ENCODE data around the gene SERAC1.
A peak's percentile ranks its signal among the peaks of the same experiment; 100 is the strongest.

SERAC1 gene

GRCh38 chr6:158068156-158068892 lies 99.7 kb downstream of the SERAC1 start:
- Mint-ChIP-seq H3K4me1 (ENCODE audit: low read depth) (peaks cover 35% of the 10 kb centered on the region), H3K27ac (peak overlapping the region; percentile 47), H3K9me3 (no peaks in the 10 kb centered on the region), H3K4me3 (no peak overlapping the region), H3K36me3 (ENCODE audit: low read depth) (peaks cover 37% of the 10 kb centered on the region), H3K27me3 (no peaks in the 10 kb centered on the region)

GRCh38 chr6:158067436-158068015 lies 100.5 kb downstream of the SERAC1 start:
- H3K9me3 Mint-ChIP-seq = no peaks in the 10 kb centered on the region
- H3K4me3 Mint-ChIP-seq = no peak overlapping the region
- peaks cover 35% of the 10 kb centered on the region for H3K4me1 Mint-ChIP-seq (ENCODE audit: low read depth)
- no peak overlapping the region for H3K27ac Mint-ChIP-seq
- no peaks in the 10 kb centered on the region for H3K27me3 Mint-ChIP-seq
- H3K36me3 Mint-ChIP-seq (ENCODE audit: low read depth) = peaks cover 42% of the 10 kb centered on the region

GRCh38 chr6:158066136-158066781 lies 101.8 kb downstream of the SERAC1 start:
- peaks cover 29% of the 10 kb centered on the region for H3K4me1 Mint-ChIP-seq (ENCODE audit: low read depth)
- H3K27me3 Mint-ChIP-seq = no peaks in the 10 kb centered on the region
- peaks cover 32% of the 10 kb centered on the region for H3K36me3 Mint-ChIP-seq (ENCODE audit: low read depth)
- H3K27ac Mint-ChIP-seq = no peak overlapping the region
- H3K9me3 Mint-ChIP-seq = no peaks in the 10 kb centered on the region
- no peak overlapping the region for H3K4me3 Mint-ChIP-seq

- H3K4me1 Mint-ChIP-seq (ENCODE audit: low read depth) = peaks cover 21% of the 10 kb centered on the region
- H3K4me3 Mint-ChIP-seq = no peak overlapping the region
- H3K27me3 Mint-ChIP-seq = no peaks in the 10 kb centered on the region
- no peaks in the 10 kb centered on the region for H3K9me3 Mint-ChIP-seq
- no peak overlapping the region for H3K27ac Mint-ChIP-seq
- peaks cover 32% of the 10 kb centered on the region for H3K36me3 Mint-ChIP-seq (ENCODE audit: low read depth)
Observed at GRCh38 chr6:158064725-158065251, 103.3 kb downstream of the SERAC1 start.

GRCh38 chr6:158063736-158064135 lies 104.3 kb downstream of the SERAC1 start:
- Mint-ChIP-seq H3K9me3 (no peaks in the 10 kb centered on the region), H3K36me3 (ENCODE audit: low read depth) (peaks cover 30% of the 10 kb centered on the region), H3K4me1 (ENCODE audit: low read depth) (peaks cover 14% of the 10 kb centered on the region), H3K27me3 (no peaks in the 10 kb centered on the region), H3K4me3 (no peak overlapping the region), H3K27ac (no peak overlapping the region)

- no peaks in the 10 kb centered on the region for H3K27me3 Mint-ChIP-seq
- H3K4me3 Mint-ChIP-seq = no peak overlapping the region
- H3K36me3 Mint-ChIP-seq (ENCODE audit: low read depth) = peaks cover 30% of the 10 kb centered on the region
- H3K4me1 Mint-ChIP-seq (ENCODE audit: low read depth) = peaks cover 22% of the 10 kb centered on the region
- H3K27ac Mint-ChIP-seq = no peak overlapping the region
- no peaks in the 10 kb centered on the region for H3K9me3 Mint-ChIP-seq
Observed at GRCh38 chr6:158061709-158062461, 106.2 kb downstream of the SERAC1 start.

GRCh38 chr6:158061361-158061708 lies 106.7 kb downstream of the SERAC1 start:
- Mint-ChIP-seq H3K36me3 (ENCODE audit: low read depth) (peaks cover 30% of the 10 kb centered on the region), H3K4me3 (no peak overlapping the region), H3K4me1 (ENCODE audit: low read depth) (peaks cover 28% of the 10 kb centered on the region), H3K9me3 (no peaks in the 10 kb centered on the region), H3K27ac (no peak overlapping the region), H3K27me3 (no peaks in the 10 kb centered on the region)

- Mint-ChIP-seq H3K27ac (no peak overlapping the region), H3K36me3 (ENCODE audit: low read depth) (peaks cover 32% of the 10 kb centered on the region), H3K4me3 (no peak overlapping the region), H3K9me3 (no peaks in the 10 kb centered on the region), H3K27me3 (no peaks in the 10 kb centered on the region), H3K4me1 (ENCODE audit: low read depth) (peaks cover 34% of the 10 kb centered on the region)
Observed at GRCh38 chr6:158060455-158061360, 107.4 kb downstream of the SERAC1 start.

All from stimulated activated naive CD8-positive, alpha-beta T cell treated with anti-CD3 and anti-CD28 coated beads, Interleukin-15, Interleukin-2, amounts not matched to agents 100 ng/mL and 50 ng/mL, for 24 hours (primary cell).